NCI-H1417 (cell line): ENCODE measurements around the gene OPCML.

ENCODE experiments used
- DNase-seq, 3 experiments: peaks; one replicate each; lab custom pipeline; 2025; lab: John Stamatoyannopoulos, UW

Gene OPCML

DNA sequence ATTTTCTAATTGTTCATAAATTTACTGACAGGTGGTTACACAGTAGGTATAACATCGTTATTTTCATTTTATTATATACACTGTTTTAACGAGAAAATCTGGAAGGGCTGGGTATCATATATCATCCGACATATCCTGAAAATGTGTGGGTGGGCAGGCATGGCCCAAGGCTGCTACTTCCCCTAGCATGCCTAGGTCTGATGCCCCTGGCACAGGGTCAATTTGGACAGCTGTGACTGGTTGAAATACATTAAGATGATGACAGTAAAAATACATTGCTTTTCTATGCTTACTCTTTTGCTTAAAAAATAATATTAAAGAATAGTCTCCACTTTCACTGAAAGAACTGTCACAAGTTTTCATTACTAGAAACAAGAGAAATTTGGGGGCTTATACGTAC is 908.8 kb downstream of the OPCML start:
- DNase-seq: peak in 1 of 3 experiments; percentile 55

DNA sequence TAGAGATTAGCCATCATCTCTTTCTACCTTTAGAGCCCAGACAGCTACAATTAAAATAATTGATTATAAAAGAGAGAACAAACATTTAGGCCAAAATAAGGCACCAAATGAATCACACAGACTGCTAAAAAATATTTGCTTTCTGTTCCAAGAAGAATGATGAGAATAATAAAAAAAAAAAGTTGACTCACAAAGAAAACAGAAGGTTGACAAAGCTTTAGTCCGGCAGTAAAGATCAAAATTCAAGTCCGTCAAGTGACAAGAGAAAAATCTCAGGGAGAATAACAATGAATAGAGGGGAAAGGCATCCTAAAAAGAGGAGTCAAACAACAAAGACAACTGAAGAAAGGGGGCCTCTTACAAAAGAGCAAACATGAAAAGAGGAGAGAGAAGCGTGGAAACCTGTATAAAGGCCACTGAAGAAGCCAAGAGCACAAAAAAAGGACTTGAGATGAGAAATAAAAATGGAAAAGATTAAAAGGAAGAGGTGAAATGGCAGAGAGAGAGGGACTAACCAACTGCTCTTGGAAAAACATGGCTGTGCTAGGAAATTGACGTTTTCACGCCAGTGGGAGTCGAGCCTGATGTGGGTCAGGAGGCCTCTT is 910.2 kb downstream of the OPCML start:
- no peak for DNase-seq

DNA sequence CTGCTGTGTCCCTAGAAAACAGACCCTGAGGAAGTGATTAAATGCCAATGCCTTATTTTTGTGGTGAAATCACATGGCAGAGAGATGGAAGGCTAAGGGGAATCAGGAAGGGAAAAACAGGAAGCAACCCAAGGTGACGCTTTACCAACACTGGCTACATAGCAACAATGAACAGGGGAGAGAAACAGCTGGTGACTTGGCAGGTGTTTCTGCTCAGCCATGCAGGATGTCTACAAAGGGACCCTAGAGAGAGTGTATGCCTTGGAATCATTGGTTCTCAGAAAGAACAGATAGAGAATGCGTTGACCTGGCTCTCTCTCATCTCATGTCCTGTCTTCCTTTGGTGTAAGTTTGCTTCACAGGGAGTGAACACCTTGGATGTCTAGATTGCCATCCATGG is 911.9 kb downstream of the OPCML start:
- DNase-seq: peak in 1 of 3 experiments; percentile 64

DNA sequence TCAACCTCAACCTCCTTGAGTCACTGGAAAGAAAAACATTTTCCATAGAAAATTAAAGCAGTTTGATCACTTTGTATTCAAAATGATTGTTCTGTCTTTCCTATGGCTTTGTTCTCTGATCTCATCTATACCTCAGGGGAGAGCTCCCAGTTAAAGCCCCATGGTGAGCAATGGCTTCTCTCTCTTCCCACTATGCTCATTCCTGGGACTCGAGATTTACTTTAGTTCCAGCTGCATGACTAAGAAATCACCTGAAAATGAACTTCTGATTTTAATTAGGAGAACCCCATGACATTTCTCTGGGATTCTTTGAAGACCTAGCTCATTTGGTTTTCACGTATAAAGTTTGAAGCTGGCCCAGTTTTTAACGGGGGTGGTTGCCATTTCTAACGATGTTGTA is 921.5 kb downstream of the OPCML start:
- DNase-seq: no peak

DNA sequence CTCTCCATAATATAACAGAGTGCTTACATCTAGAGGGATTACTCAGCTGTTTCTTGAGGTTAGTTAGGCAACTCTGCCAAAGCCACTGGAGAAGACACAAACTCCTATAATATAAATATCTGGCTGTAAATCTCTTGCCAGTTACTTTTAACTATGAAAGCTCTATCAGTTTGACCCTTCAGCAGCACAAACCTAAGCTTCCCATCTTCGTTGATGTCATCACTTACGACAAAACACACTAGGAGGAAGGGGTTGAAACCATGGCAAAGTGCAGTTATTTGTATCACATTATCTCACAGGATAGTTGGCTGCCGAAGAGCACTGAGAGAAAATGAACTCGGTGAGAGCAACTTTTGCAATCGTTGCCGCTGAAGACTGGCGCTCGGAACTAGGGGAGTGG is 922.1 kb downstream of the OPCML start:
- no peak for DNase-seq

DNA sequence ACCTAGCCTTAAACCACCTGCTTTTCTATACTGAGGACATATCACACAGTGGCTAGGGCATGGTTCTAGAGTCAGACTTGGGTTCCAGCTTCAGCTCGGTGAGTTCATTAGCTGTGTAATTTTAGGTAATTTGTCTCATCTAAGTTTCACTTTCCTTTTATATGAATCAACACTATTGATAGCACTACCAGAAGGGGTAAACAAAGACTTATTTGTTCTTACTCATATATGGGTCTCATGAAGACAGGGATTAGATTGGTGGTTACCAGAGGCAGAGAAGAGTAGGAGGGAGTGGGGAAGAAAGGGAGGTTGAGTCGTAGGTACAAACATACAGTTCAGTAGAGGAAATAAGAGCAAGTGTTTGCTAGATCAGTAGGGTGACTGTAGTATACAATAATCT is 924.7 kb downstream of the OPCML start:
- DNase-seq: no peak

DNA sequence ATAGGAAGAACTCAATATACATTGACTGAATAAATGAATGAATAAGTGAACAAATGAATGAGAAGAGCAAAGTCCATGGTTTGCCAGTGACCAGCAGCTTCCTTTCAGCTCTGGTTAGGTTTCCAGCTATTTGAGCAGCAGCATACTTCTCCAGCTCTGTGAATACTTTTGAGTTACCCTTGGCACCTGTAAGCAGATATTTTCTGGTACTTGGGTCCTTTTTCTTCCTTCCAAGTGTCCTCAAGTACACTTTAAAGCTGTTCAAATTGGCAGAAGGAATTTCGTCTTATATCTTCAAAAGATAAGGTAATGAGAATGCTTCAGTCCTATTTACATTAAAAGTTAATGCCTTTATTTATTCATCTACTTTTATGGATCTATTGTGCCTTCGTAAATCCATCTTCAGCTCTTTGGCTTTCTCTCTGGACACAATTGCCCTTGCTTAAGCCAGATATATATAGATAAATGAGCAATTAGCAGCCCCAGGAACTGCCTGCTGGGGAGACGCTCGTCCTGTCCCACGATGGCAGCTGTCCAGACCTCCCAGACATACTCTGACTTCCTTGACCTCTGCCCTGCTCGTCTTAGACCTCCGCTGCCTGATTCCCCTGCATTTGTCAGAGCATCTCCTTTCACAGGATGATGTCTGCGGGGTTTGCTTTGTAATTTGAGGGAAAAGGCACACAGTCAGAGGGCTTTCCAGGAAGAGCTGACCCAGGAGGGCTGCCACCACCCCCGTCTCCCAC is 926.3 kb downstream of the OPCML start:
- no peak for DNase-seq

DNA sequence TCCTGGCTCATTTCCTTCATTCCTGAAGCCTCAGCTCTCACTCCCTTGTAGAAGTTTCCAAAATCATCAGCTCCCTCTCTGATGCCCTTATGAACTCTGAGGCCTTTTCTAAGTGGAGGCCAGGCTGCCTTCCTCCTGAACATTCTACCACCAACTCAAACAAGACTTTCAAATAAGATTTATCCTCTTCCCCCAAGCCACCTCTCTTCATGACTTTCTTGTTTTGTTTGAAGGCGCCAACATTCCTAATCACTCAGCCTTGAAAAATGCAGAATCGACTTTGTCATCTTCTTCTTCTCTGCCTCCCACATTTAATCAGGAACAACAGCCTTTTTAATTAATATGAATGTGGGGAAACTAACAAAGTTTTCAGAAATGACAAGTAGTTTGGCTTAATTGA is 927.9 kb downstream of the OPCML start:
- no peak for DNase-seq

DNA sequence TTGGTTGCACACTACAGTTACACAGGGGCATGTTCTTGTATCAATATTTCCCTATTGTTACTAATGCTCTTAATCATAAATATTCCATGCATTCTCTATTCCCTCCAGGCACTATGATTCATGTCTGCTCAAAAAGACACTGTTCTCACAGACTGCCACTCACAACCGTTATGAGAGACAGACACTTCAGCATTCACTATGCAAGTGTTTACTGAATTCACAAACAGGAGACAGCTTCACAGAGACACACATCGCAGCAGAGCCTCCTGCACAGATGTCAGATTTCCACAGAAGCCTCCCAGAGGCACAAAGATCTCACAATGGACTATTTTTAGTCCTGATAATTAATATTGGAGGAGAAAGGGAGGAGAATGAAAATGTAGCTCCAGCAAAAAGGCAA is 930.4 kb downstream of the OPCML start:
- DNase-seq: peak in 1 of 3 experiments; percentile 50

DNA sequence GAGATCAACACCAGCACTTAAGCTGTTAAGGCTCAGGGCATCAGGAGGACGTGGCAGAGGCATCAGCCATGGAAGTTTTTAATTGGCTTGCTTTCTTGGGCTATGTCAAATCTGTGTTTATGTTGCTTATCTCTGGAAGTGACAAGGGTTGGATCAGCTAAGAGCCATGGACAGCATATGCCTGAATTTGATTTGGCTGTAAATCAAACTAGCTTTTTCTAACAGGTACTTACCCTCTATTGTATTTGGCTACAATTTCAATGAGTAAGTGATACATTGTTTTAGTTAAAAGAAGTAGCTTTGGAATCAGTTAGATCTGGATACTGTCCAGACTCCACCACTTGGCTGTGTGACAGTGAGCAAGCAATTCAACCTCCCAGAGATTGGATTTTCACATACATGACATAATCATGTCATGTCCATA is 936.6 kb downstream of the OPCML start:
- peak in 1 of 3 experiments; percentile 18 for DNase-seq

DNA sequence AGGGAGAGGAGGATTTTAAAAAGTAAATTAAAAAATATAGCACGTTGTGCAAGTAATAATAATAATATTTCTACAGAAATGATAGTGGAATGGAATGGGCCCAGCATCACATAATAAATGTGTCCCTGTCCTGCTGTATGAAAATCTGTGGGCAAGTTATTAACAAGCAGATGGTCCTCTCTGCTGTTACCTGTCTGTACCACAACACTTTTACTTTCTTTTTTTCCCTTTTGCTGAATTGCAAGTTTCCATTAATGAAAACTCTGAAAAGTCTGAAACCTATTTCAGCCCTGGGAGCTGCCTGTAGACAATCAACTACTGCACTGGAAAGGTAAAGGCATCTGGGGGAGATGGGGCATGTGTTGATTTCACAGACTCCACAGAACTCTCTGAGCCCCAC is 937.1 kb downstream of the OPCML start:
- DNase-seq: no peak

DNA sequence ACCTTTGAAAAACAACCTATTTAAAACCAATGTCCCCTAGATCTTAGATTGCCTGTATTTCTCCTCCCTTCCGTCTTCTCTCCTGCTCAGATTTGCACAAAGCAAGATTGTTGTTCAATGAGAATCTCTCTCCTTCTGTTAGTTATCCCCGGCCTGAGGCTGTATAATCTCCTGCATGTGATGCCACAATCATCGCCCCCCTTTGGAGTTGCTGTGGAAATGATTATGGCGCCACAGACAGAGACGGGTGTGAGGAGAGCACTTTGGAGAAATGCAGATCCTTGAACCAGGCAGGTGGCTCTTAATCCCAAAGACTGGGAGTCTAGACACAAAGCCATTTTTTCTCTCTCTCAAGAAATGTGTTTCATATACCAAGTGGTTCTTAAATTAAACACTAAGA is 941.3 kb downstream of the OPCML start:
- peak in 1 of 3 experiments; percentile 31 for DNase-seq

DNA sequence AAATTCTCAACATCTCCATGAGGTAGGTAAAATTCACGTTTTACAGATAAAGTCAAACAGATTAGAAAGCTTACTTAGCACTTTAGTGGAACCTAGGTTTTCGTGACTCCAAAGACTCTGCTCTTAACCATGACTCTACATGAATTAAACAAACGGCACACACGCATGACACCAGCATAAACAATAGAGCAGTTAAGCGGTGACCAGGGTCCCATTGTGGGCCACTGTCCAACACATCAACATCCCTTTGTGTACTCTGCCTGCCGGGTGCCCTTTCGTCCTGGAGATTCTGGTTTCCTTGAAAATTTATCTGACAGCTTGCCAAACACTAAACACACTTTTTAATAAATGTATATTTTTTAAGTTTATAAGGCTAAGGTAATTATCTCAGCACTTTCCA is 941.7 kb downstream of the OPCML start:
- no peak for DNase-seq

DNA sequence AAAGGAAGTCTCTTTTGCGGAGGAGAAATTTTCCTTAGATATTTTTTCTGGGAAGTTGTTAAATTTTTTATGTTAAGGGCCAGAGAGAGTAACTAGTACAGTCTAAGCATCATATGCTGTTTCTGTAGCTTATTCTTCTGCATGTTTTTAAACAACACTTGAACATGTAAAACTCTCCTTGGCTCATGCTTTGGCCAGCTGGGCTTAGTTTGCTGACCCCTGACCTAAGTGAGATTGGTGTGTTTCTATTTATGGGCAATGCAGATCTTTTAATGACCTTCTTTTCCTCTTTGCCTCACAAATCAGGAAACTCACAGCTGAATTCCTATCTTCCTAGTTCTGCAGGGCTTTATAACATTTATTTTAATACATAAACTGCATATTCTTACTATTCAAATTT is 942.5 kb downstream of the OPCML start:
- no peak for DNase-seq

DNA sequence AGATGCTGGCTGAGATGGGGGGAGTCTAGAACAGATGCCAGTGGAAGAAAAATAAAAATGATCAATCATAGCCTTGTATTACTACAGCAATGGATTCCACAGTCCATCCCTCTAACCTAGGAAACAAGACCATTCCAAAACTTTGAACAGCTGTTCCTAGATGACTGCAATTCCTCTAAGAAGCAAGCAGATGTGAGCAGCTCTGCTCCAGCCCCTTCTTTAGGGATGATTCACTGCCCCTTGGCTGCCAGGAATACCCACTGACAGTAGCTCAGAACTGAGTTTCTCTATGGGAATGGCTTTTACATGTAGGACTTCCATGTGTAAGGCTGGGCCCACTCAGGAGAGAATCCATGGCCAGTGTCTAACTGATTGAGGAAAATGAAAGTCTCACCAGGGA is 943.9 kb downstream of the OPCML start:
- no peak for DNase-seq

DNA sequence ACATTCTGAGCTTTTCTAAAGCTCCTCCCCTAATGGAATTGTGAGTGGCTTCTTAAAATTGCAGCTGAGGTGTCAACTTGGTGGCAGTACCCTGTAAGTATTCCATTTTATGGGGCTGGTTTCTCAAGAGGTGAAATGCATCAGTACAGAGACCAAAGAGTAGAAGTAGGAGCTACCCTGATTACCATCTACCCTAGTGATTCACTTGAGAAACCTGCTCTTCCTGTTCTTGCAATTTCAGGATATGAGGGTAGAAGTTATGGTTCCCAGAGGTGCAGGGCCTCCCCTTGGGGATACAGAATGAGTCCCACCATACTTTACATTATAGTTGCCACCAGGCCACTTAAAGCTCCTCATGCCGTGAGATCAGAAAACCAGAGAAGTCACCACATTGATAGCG is 944.6 kb downstream of the OPCML start:
- no peak for DNase-seq

DNA sequence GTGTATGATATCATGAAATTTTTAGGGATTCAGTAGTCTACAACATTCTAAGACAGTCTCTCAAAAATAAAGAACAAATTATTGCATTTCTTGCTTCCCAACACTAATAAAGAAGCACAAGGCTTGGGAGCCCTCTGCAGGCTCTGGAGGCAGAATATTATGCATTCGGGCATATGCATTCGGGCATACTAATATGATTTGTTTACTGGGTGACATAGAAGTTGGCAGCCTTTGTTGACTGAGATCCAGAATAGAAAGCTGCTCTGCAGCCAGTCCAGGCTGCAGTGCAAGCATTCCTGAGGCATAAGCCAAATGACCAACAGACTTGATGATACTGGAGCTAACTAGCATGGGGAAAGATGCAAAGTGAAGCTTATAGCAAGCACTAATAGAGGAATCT is 945.5 kb downstream of the OPCML start:
- peak in 1 of 3 experiments; percentile 14 for DNase-seq

DNA sequence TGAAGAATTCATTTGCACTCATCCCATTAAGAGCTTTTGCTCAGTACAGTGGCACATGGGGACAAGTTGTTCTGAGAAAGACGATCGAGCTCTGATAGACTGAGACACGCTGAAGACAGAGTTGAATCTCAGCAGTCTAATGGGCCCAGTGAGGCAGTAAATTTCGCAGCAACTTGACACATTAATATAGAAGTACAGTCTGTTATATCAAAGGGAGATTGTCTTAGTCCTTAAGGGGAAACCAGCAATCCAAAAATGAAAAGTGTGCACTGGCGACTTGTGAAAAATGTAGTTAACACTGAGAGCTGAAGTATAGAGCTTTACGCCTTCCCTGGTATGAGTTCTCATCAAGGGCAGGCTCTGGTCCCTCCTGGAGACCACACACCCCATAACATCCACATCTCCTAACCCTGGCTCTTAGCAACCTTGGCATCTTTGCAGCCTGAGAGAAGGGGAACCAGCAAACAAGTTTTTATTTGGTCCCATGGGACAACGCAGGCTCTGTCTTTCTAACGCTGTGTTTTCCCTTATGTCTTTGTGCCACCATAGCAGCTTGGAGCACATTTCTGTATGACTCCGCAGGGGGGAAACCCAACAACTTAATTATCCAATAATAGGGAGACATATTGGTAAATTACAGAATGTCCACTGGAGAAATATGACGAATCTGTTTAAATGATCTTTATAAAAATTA is 952.5 kb downstream of the OPCML start:
- DNase-seq: peak in 2 of 3 experiments; percentile 23 to 62

DNA sequence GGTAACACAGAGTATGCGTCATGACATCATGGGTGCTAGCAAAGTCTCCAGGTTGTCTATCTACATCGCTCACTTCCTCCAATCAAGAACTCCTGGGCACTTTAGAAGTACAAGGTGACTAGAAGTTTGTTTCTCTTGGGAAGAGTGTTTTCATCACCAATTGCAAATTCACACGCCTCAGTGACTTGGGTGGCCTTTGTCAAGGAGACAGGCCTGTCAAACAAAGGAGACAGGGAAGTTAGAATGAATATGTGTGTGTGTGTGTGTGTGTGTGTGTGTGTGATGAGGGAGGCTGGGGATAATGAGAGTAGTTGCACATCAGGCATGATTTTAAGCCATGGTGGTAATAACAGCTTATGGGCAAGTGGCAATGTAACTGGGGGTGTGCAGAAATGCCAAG is 953.2 kb downstream of the OPCML start:
- DNase-seq: peak in 1 of 3 experiments; percentile 37

DNA sequence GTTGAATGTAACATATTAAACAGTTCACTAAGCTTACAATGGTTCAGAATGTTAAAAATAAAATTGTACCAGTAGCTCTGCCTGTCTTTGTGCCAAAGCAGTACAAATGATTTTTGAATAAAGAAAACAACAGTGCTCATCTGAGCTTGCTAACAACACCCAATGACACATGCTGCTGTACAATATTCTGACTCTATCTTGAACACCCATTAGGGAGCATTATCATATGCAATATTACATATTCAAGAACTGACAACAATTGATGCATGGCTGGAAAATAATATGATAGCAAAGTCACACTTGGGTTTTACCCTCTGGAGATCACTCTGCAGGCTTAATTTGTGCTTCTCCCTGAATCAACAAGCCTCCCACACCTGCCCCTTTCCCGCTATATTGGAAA is 953.7 kb downstream of the OPCML start:
- DNase-seq: peak in 1 of 3 experiments; percentile 38

DNA sequence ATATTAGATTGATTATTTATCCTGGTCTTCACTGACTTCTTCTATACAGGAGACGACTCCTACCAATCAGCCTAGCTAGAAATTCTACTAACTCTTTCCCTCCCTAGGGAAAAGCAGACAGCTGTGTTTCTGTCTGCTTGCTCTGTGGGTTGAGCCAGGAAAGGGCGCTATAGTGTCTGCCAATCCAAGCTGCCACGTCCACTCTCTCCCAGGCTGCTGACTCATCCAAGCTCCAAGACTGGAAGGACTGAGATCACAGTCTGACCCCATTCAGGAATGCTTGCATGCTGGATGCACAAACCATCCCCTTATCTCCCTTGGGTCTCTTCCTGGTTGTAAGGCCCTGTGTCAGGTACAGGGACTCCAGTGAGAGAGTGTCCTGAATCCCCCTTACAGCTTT is 955.6 kb downstream of the OPCML start:
- DNase-seq: no peak

DNA sequence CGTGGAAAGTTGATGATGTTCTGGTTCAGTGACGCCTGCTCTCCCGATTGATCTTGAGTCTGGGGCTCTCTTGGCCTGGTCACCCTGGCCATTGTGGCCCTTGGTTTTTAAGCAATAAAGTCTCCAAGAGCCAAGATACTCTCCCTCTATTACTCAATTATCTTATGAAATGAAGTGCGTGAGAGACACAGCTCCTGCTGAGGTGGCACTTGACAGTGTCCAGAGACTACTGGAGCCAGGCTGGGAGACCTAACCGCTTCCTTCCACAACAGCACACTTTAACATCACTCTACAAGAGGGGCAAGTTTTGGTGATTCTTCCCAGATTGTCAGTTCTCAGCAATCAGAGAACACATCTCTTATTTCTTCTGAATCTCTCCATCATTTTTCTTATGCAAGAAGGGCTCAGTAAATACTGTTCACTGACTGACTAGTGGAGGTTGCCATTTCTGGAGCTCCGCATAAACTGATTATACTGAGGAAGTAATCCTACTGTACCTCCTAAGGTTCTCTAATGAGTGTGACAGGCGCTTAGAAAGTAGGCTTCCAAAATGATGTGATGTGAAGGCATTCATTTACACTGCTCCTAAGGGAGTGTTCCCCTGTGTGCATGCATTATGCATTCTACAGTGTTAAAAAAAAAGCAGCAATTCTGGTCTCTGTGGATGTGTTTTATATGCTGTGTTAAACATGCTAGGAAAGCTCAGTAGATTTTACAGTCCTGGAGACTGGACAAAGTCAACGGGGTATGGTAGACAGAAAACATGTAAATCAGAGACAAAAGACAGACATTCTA is 968.0 kb downstream of the OPCML start:
- no peak for DNase-seq
